Keratinocyte (primary cell): ENCODE measurements around the gene KRT24. TPM values are rescaled to one million over a fixed set of nuclear protein-coding genes. Genes with fewer than 3 reads are reported as not detected.

Experiments
- DNase-seq: peaks from one replicate; pipeline ENCODE4 v3.0.0-alpha.2; 2011; ENCODE audit warnings: low read depth, missing footprints, low spot score
- FAIRE-seq: peaks from 2 replicates; lab custom pipeline; 2011; peaks lifted over from hg19 to GRCh38; lab: Jason Lieb, UNC
- H2AFZ ChIP-seq: 2 replicates; pipeline ENCODE4 v1.6.0; 2012; ENCODE audit warnings: low read length, control low read depth, inconsistent platforms; ENCODE audit not compliant: control insufficient read depth
- H3K27ac ChIP-seq: 2 replicates; pipeline ENCODE4 v1.5.1; 2011; ENCODE audit warnings: low read length; ENCODE audit not compliant: control insufficient read depth, insufficient read depth
- H3K27me3 ChIP-seq: 3 replicates; pipeline ENCODE4 v1.6.0; 2011; ENCODE audit warnings: low read length; ENCODE audit not compliant: control insufficient read depth, insufficient read depth; ENCODE audit errors: extremely low read depth
- H3K36me3 ChIP-seq, 2 experiments: 2 replicates in 1 of 2; 3 replicates in 1 of 2; pipeline ENCODE4 v1.5.1; 2011; ENCODE audit warnings: low read length in 2 of 2, mild to moderate bottlenecking in 1 of 2; ENCODE audit not compliant: control insufficient read depth in 2 of 2, insufficient read depth in 2 of 2; ENCODE audit errors: extremely low read depth in 1 of 2
- H3K4me1 ChIP-seq: 3 replicates; pipeline ENCODE4 v1.5.1; 2011; ENCODE audit warnings: low read length; ENCODE audit not compliant: control insufficient read depth, insufficient read depth; ENCODE audit errors: extremely low read depth
- H3K4me2 ChIP-seq: 3 replicates; pipeline ENCODE4 v1.6.0; 2011; ENCODE audit warnings: low read depth, low read length; ENCODE audit not compliant: control insufficient read depth, insufficient read depth; ENCODE audit errors: extremely low read depth
- H3K4me3 ChIP-seq, 3 experiments: fragments of 200-600 bp in 1 of 3; sonication (generic) in 1 of 3; 2 replicates in 2 of 3; 3 replicates in 1 of 3; pipeline ENCODE4 v1.5.1; 2011 to 2016; ENCODE audit warnings: low read length in 3 of 3, mild to moderate bottlenecking in 3 of 3, control low read depth in 2 of 3, inconsistent platforms in 1 of 3, low read depth in 1 of 3, mixed read lengths in 1 of 3, mixed run types in 1 of 3, moderate library complexity in 1 of 3; ENCODE audit not compliant: control insufficient read depth in 2 of 3, insufficient read depth in 2 of 3; ENCODE audit errors: extremely low read depth in 1 of 3
- H3K79me2 ChIP-seq: 2 replicates; pipeline ENCODE4 v1.6.0; 2012; ENCODE audit warnings: low read length; ENCODE audit not compliant: control insufficient read depth, insufficient read depth
- H3K9ac ChIP-seq: 3 replicates; pipeline ENCODE4 v1.6.0; 2011; ENCODE audit warnings: low read length; ENCODE audit not compliant: control insufficient read depth, insufficient read depth; ENCODE audit errors: extremely low read depth
- H3K9me1 ChIP-seq: 3 replicates; pipeline ENCODE4 v1.6.0; 2011; ENCODE audit warnings: low read length; ENCODE audit not compliant: control insufficient read depth, insufficient read depth; ENCODE audit errors: extremely low read depth
- H3K9me3 ChIP-seq: 2 replicates; pipeline ENCODE4 v1.5.1; 2012; ENCODE audit warnings: low read depth, low read length; ENCODE audit not compliant: control insufficient read depth
- H4K20me1 ChIP-seq: 3 replicates; pipeline ENCODE4 v1.6.0; 2011; ENCODE audit warnings: low read length; ENCODE audit not compliant: control insufficient read depth, insufficient read depth; ENCODE audit errors: extremely low read depth
- CTCF ChIP-seq, 3 experiments: IDR thresholded peaks in 1 of 3; conservative IDR thresholded peaks in 1 of 3; optimal IDR thresholded peaks in 1 of 3; 2 replicates in 2 of 3; 3 replicates in 1 of 3; pipeline versions ENCODE3 to v1.5.1; 2011; ENCODE audit warnings: low read length in 3 of 3, mild to moderate bottlenecking in 3 of 3, moderate library complexity in 2 of 3, control low read depth in 1 of 3, inconsistent platforms in 1 of 3; ENCODE audit not compliant: insufficient read depth in 2 of 3; ENCODE audit errors: extremely low read depth in 1 of 3
- EZH2 ChIP-seq: IDR thresholded peaks from one replicate; pipeline ENCODE4 v1.6.1; 2012; ENCODE audit warnings: inconsistent platforms, mild to moderate bottlenecking, low read length, moderate library complexity
- dilution Hi-C: fragments of 300-500 bp; cut with MboI; formaldehyde crosslinking; loops from one replicate; pipeline ENCODE4 v1.7.0; 2020; ENCODE audit warnings: low sequenced_read_pairs; ENCODE audit not compliant: extremely low pct_ligation_motif_present
- polyA plus RNA-seq, 5 experiments: library from polyadenylated mRNA; depleted of rRNA in 3 of 5; stranded (reverse) in 3 of 5; stranded (forward) in 1 of 5; unstranded in 1 of 5; fragments of >200 nt; gene quantifications; 1 replicate in 1 of 5; 2 replicates in 3 of 5; 3 replicates in 1 of 5; pipeline versions ENCODE4 v1.2.1 to v1.2.3, GENCODE V29; 2011 to 2012; ENCODE audit warnings: missing spikeins in 2 of 5, low read depth in 1 of 5, low replicate concordance in 1 of 5

Gene KRT24
- polyA plus RNA-seq, 1 donor (not counting 4 experiments of a cell fraction or from before 2014, with no cell fraction given), result 1.0 TPM

GRCh38 chr17:40659911-40660310, 43.6 kb downstream of the KRT24 start:
- H3K9ac ChIP-seq, result no peak overlapping the region
- H3K9me1 ChIP-seq, result no peaks in the 10 kb centered on the region
- TF ChIP-seq CTCF (optimal IDR thresholded peaks at IDR 0.05 in 1 of 3, IDR thresholded peaks at IDR 0.05 in 1 of 3, conservative IDR thresholded peaks at IDR 0.05 in 1 of 3; ENCODE audit: extremely low read depth in 1 of 3, insufficient read depth in 2 of 3, low read length in 3 of 3) (no peak), EZH2 (no peak)
- no peak overlapping the region for H3K4me3 ChIP-seq
- no peaks in the 10 kb centered on the region for H4K20me1 ChIP-seq
- no peak overlapping the region for H2AFZ ChIP-seq
- no peak overlapping the region for H3K4me2 ChIP-seq
- H3K79me2 ChIP-seq, result no peaks in the 10 kb centered on the region
- peaks cover 2% of the 10 kb centered on the region for H3K4me1 ChIP-seq
- DNase-seq (no peak), FAIRE-seq (no peak)
- H3K9me3 ChIP-seq, result no peaks in the 10 kb centered on the region
- H3K27me3 ChIP-seq, result no peaks in the 10 kb centered on the region
- dilution Hi-C loops, result no loop called here
- no peak overlapping the region for H3K27ac ChIP-seq
- H3K36me3 ChIP-seq, result no peaks in the 10 kb centered on the region

GRCh38 chr17:40658396-40658795, 45.2 kb downstream of the KRT24 start:
- FAIRE-seq (no peak), DNase-seq (no peak)
- Histone ChIP-seq H3K36me3 (no peaks in the 10 kb centered on the region), H3K4me1 (peaks cover 3% of the 10 kb centered on the region), H3K9me1 (no peaks in the 10 kb centered on the region), H3K4me2 (no peak overlapping the region), H3K9ac (no peak overlapping the region), H4K20me1 (no peaks in the 10 kb centered on the region), H3K27ac (no peak overlapping the region), H3K4me3 (no peak overlapping the region), H3K27me3 (no peaks in the 10 kb centered on the region), H2AFZ (no peak overlapping the region), H3K79me2 (no peaks in the 10 kb centered on the region), H3K9me3 (no peaks in the 10 kb centered on the region)
- TF ChIP-seq EZH2 (no peak), CTCF (optimal IDR thresholded peaks at IDR 0.05 in 1 of 3, IDR thresholded peaks at IDR 0.05 in 1 of 3, conservative IDR thresholded peaks at IDR 0.05 in 1 of 3; ENCODE audit: extremely low read depth in 1 of 3, insufficient read depth in 2 of 3, low read length in 3 of 3) (no peak)
- dilution Hi-C loops, result no loop called here
